ENCODE data around the gene KIF4B.

KIF4B gene

GRCh38 chr5:155052532-155052931, 39.0 kb downstream of the KIF4B start:
- DNase-seq (ENCODE audit: low spot score) = no peak

- no peak for DNase-seq (ENCODE audit: low spot score)
Observed at GRCh38 chr5:155053501-155053900, 39.9 kb downstream of the KIF4B start.

- no peak for DNase-seq (ENCODE audit: low spot score)
Observed at GRCh38 chr5:155056644-155057269, 43.2 kb downstream of the KIF4B start.

GRCh38 chr5:155057626-155058025, 44.1 kb downstream of the KIF4B start:
- no peak for DNase-seq (ENCODE audit: low spot score)

GRCh38 chr5:155064580-155064979, 51.0 kb downstream of the KIF4B start:
- no peak for DNase-seq (ENCODE audit: low spot score)

- no peak for DNase-seq (ENCODE audit: low spot score)
Observed at GRCh38 chr5:155066886-155067595, 53.5 kb downstream of the KIF4B start.
